ENCODE measurements around the gene LDLRAD4. TPM values are rescaled to one million over a fixed set of nuclear protein-coding genes. Genes with fewer than 3 reads are reported as not detected.

Gene LDLRAD4
- total RNA-seq, 1 donor from 2014 or later, result 34.5 TPM

- Mint-ChIP-seq H3K36me3 (ENCODE audit: low read depth) (no peaks in the 10 kb centered on the region), H3K4me3 (no peak overlapping the region), H3K27me3 (ENCODE audit: insufficient read depth) (no peaks in the 10 kb centered on the region), H3K27ac (no peak overlapping the region), H3K9me3 (no peaks in the 10 kb centered on the region), H3K4me1 (ENCODE audit: low read depth) (peaks cover 14% of the 10 kb centered on the region)
- no peak for DNase-seq (ENCODE audit: low spot score)
- intact Hi-C loops (cut with micrococcal nuclease), result loop anchor here (2.0 kb wide), 1 partner anchor 15 kb away; no protein-coding TSS in a partner anchor
These were observed 309.2 kb downstream of the LDLRAD4 start for GRCh38 chr18:13527730-13528129.

- Mint-ChIP-seq H3K9me3 (no peaks in the 10 kb centered on the region), H3K27ac (no peak overlapping the region), H3K4me3 (no peak overlapping the region), H3K27me3 (ENCODE audit: insufficient read depth) (no peaks in the 10 kb centered on the region), H3K4me1 (ENCODE audit: low read depth) (peaks cover 25% of the 10 kb centered on the region), H3K36me3 (ENCODE audit: low read depth) (no peaks in the 10 kb centered on the region)
- intact Hi-C loops (cut with micrococcal nuclease), result loop anchor here (2.0 kb wide), 1 partner anchor 16 kb away; no protein-coding TSS in a partner anchor
- no peak for DNase-seq (ENCODE audit: low spot score)
These were observed 310.3 kb downstream of the LDLRAD4 start for GRCh38 chr18:13528739-13529392.

GRCh38 chr18:13530033-13530878 lies 311.7 kb downstream of the LDLRAD4 start:
- Mint-ChIP-seq H3K27ac (no peak overlapping the region), H3K27me3 (ENCODE audit: insufficient read depth) (no peaks in the 10 kb centered on the region), H3K36me3 (ENCODE audit: low read depth) (no peaks in the 10 kb centered on the region), H3K4me3 (no peak overlapping the region), H3K9me3 (no peaks in the 10 kb centered on the region), H3K4me1 (ENCODE audit: low read depth) (peaks cover 29% of the 10 kb centered on the region)
- no peak for DNase-seq (ENCODE audit: low spot score)
- intact Hi-C loops (cut with micrococcal nuclease), result no loop called here

- intact Hi-C loops (cut with micrococcal nuclease), result loop anchor here (1.0 kb wide), 1 partner anchor 315 kb away; no protein-coding TSS in a partner anchor
- H3K4me1 Mint-ChIP-seq (ENCODE audit: low read depth), result peaks cover 29% of the 10 kb centered on the region
- DNase-seq (ENCODE audit: low spot score), result no peak
These were observed 312.4 kb downstream of the LDLRAD4 start for GRCh38 chr18:13530879-13531387.

GRCh38 chr18:13531681-13532325 lies 313.2 kb downstream of the LDLRAD4 start:
- Mint-ChIP-seq H3K4me1 (ENCODE audit: low read depth) (peaks cover 20% of the 10 kb centered on the region), H3K9me3 (no peaks in the 10 kb centered on the region), H3K27ac (no peak overlapping the region), H3K36me3 (ENCODE audit: low read depth) (no peaks in the 10 kb centered on the region), H3K27me3 (ENCODE audit: insufficient read depth) (no peaks in the 10 kb centered on the region), H3K4me3 (no peak overlapping the region)
- no peak for DNase-seq (ENCODE audit: low spot score)
- intact Hi-C loops (cut with micrococcal nuclease), result loop anchor here (1.0 kb wide), 1 partner anchor 316 kb away; no protein-coding TSS in a partner anchor

More at GRCh38 chr18:13530879-13531387, 312.4 kb downstream of the LDLRAD4 start:
- Mint-ChIP-seq H3K27ac (no peak overlapping the region), H3K9me3 (no peaks in the 10 kb centered on the region), H3K36me3 (ENCODE audit: low read depth) (no peaks in the 10 kb centered on the region), H3K4me3 (no peak overlapping the region), H3K27me3 (ENCODE audit: insufficient read depth) (no peaks in the 10 kb centered on the region)

- H3K9me3 Mint-ChIP-seq, result no peaks in the 10 kb centered on the region
- no peak overlapping the region for H3K27ac Mint-ChIP-seq
- intact Hi-C loops (cut with micrococcal nuclease), result no loop called here
- no peak for DNase-seq (ENCODE audit: low spot score)
- no peaks in the 10 kb centered on the region for H3K27me3 Mint-ChIP-seq (ENCODE audit: insufficient read depth)
- no peak overlapping the region for H3K4me3 Mint-ChIP-seq
- peaks cover 24% of the 10 kb centered on the region for H3K4me1 Mint-ChIP-seq (ENCODE audit: low read depth)
- H3K36me3 Mint-ChIP-seq (ENCODE audit: low read depth), result no peaks in the 10 kb centered on the region
These were observed 314.0 kb downstream of the LDLRAD4 start for GRCh38 chr18:13532406-13533075.

- H3K4me3 Mint-ChIP-seq, result no peak overlapping the region
- peaks cover 36% of the 10 kb centered on the region for H3K4me1 Mint-ChIP-seq (ENCODE audit: low read depth)
- peaks cover 2% of the 10 kb centered on the region for H3K36me3 Mint-ChIP-seq (ENCODE audit: low read depth)
- intact Hi-C loops (cut with micrococcal nuclease), result no loop called here
- H3K27me3 Mint-ChIP-seq (ENCODE audit: insufficient read depth), result peaks cover 2% of the 10 kb centered on the region
- H3K9me3 Mint-ChIP-seq, result no peaks in the 10 kb centered on the region
- H3K27ac Mint-ChIP-seq, result no peak overlapping the region
- no peak for DNase-seq (ENCODE audit: low spot score)
These were observed 316.1 kb downstream of the LDLRAD4 start for GRCh38 chr18:13534631-13535030.

GRCh38 chr18:13536578-13536977 lies 318.0 kb downstream of the LDLRAD4 start:
- Mint-ChIP-seq H3K27ac (no peak overlapping the region), H3K27me3 (ENCODE audit: insufficient read depth) (peaks cover 2% of the 10 kb centered on the region), H3K4me1 (ENCODE audit: low read depth) (peaks cover 54% of the 10 kb centered on the region), H3K4me3 (no peak overlapping the region), H3K36me3 (ENCODE audit: low read depth) (peaks cover 4% of the 10 kb centered on the region), H3K9me3 (no peaks in the 10 kb centered on the region)
- intact Hi-C loops (cut with micrococcal nuclease), result no loop called here
- DNase-seq (ENCODE audit: low spot score), result no peak

GRCh38 chr18:13537022-13537780 lies 318.6 kb downstream of the LDLRAD4 start:
- no peak overlapping the region for H3K4me3 Mint-ChIP-seq
- peaks cover 54% of the 10 kb centered on the region for H3K4me1 Mint-ChIP-seq (ENCODE audit: low read depth)
- H3K27ac Mint-ChIP-seq, result no peak overlapping the region
- H3K36me3 Mint-ChIP-seq (ENCODE audit: low read depth), result peaks cover 4% of the 10 kb centered on the region
- peaks cover 2% of the 10 kb centered on the region for H3K27me3 Mint-ChIP-seq (ENCODE audit: insufficient read depth)
- no peak for DNase-seq (ENCODE audit: low spot score)
- intact Hi-C loops (cut with micrococcal nuclease), result no loop called here
- H3K9me3 Mint-ChIP-seq, result no peaks in the 10 kb centered on the region

GRCh38 chr18:13538630-13539029 lies 320.1 kb downstream of the LDLRAD4 start:
- no peak overlapping the region for H3K4me3 Mint-ChIP-seq
- peaks cover 43% of the 10 kb centered on the region for H3K4me1 Mint-ChIP-seq (ENCODE audit: low read depth)
- intact Hi-C loops (cut with micrococcal nuclease), result no loop called here

GRCh38 chr18:13539050-13539449 lies 320.5 kb downstream of the LDLRAD4 start:
- Mint-ChIP-seq H3K36me3 (ENCODE audit: low read depth) (peaks cover 9% of the 10 kb centered on the region), H3K27me3 (ENCODE audit: insufficient read depth) (peaks cover 2% of the 10 kb centered on the region), H3K9me3 (no peaks in the 10 kb centered on the region), H3K27ac (peak overlapping the region; percentile 64), H3K4me1 (ENCODE audit: low read depth) (peaks cover 38% of the 10 kb centered on the region), H3K4me3 (peak overlapping the region; percentile 17)
- no peak for DNase-seq (ENCODE audit: low spot score)
- intact Hi-C loops (cut with micrococcal nuclease), result no loop called here

More at GRCh38 chr18:13538630-13539029, 320.1 kb downstream of the LDLRAD4 start:
- peaks cover 2% of the 10 kb centered on the region for H3K27me3 Mint-ChIP-seq (ENCODE audit: insufficient read depth)
- no peak for DNase-seq (ENCODE audit: low spot score)
- peaks cover 9% of the 10 kb centered on the region for H3K36me3 Mint-ChIP-seq (ENCODE audit: low read depth)
- H3K27ac Mint-ChIP-seq, result no peak overlapping the region
- no peaks in the 10 kb centered on the region for H3K9me3 Mint-ChIP-seq

Data from activated T-helper 1 cell treated with anti-CD3 and anti-CD28 coated beads, Interleukin-12 subunit alpha, Interleukin-12 subunit beta, Interleukin-2, Interleukin-4 antibody, amounts not matched to agents 30 ng/mL and 10 ng/mL and 1 ng/mL, durations not matched to agents 14 hours and 24 hours and 36 hours (primary cell).